K562 treated with DMSO at 1 percent for 4 hours (cell line): ENCODE measurements around the gene YPEL5. TPM values are rescaled to one million over a fixed set of nuclear protein-coding genes. Genes with fewer than 3 reads are reported as not detected.

Experiments used
- total RNA-seq: library from RNA; unstranded; fragments of 300-600 nt; gene quantifications from 2 replicates; pipeline ENCODE4 v1.2.3, GENCODE V29; 2022; ENCODE audit not compliant: insufficient read depth

The YPEL5 gene
- 30.8 and 31.4 TPM in 2 replicates for total RNA-seq

GRCh38 chr2:30146337-30147195, at the start of gene YPEL5:
TSS of gene YPEL5 (plus strand) at chr2:30147007. CDS start at chr2:30156652, 9,645 bp downstream.

Other genes with a start within 250 kb of the YPEL5 start
- gene ALK, start 225.4 kb upstream of the YPEL5 start, total RNA-seq = not detected in 2 replicates
- gene LBH, start 84.5 kb downstream of the YPEL5 start, total RNA-seq = 10.1 and 25.4 TPM in 2 replicates